H1 (cell line): ENCODE data around the gene DPP10. TPM values are rescaled to one million over a fixed set of nuclear protein-coding genes. Genes with fewer than 3 reads are reported as not detected.

Experiments
- CBX5 ChIP-seq: fragments of 300-800, 300-1000 bp; sonication (generic); IDR thresholded peaks from 2 replicates; pipeline ENCODE4 v1.7.1; 2016; ENCODE audit warnings: antibody characterized with exemption, low read length, low read depth
- CEBPB ChIP-seq: IDR thresholded peaks from 2 replicates; pipeline ENCODE4 v1.6.1; 2012; ENCODE audit warnings: low read depth, low read length
- GABPA ChIP-seq: IDR thresholded peaks from 2 replicates; pipeline ENCODE4 v1.6.1; 2011; ENCODE audit warnings: mild to moderate bottlenecking, low read length, moderate library complexity, borderline replicate concordance; ENCODE audit not compliant: insufficient read depth
- KDM1A ChIP-seq: fragments of 200-600, 300-600 bp; sonication (generic); IDR thresholded peaks from 2 replicates; pipeline ENCODE4 v1.7.1; 2016; ENCODE audit warnings: mild to moderate bottlenecking, low read length, borderline replicate concordance
- RBBP5 ChIP-seq: IDR thresholded peaks from 2 replicates; pipeline ENCODE4 v1.7.1; 2012; ENCODE audit warnings: low read depth, mild to moderate bottlenecking, inconsistent platforms, low read length, moderate library complexity, borderline replicate concordance
- RFX5 ChIP-seq: IDR thresholded peaks from 2 replicates; pipeline ENCODE4 v1.6.1; 2011; ENCODE audit warnings: low read depth, low read length, improper control_type of control experiment, borderline replicate concordance
- SAP30 ChIP-seq: fragments of 300-600 bp; sonication (generic); IDR thresholded peaks from 2 replicates; pipeline ENCODE4 v1.7.1; 2012; ENCODE audit warnings: low read length, moderate library complexity, mild to moderate bottlenecking, inconsistent platforms; ENCODE audit not compliant: insufficient read depth, insufficient replicate concordance
- TEAD4 ChIP-seq: IDR thresholded peaks from 2 replicates; pipeline ENCODE4 v1.6.1; 2012; ENCODE audit warnings: low read depth, low read length, inconsistent platforms, mixed read lengths
- polyA plus RNA-seq, 7 experiments: library from polyadenylated mRNA; depleted of rRNA in 3 of 7; stranded (reverse) in 5 of 7; unstranded in 2 of 7; fragments of >200 nt in 5 of 7; fragments of 200-250 nt in 2 of 7; gene quantifications; 1 replicate in 5 of 7; 2 replicates in 1 of 7; 4 replicates in 1 of 7; pipeline versions ENCODE4 v1.2.1 to v1.2.3, GENCODE V29; 2011 to 2013; ENCODE audit warnings: missing spikeins in 2 of 7, mixed read lengths in 2 of 7
- total RNA-seq: library from RNA; stranded (reverse); fragmentation: NEBNext Ultra II Directional; extraction: Animal tissue kit (Norgen Biotek cat#: 25700); gene quantifications from 2 replicates; pipeline ENCODE4 v1.2.1, GENCODE V29; 2021
- TF ChIP-seq, protein P1 (sequence below): fragments of 300-600 bp; sonication (generic); IDR thresholded peaks from 2 replicates; pipeline ENCODE4 v1.7.1; 2012; ENCODE audit warnings: low read length, moderate library complexity, mild to moderate bottlenecking, inconsistent platforms; ENCODE audit not compliant: insufficient replicate concordance
- TF ChIP-seq, protein P2 (sequence below): IDR thresholded peaks from 2 replicates; pipeline ENCODE4 v1.6.1; 2012; ENCODE audit warnings: inconsistent platforms

DPP10 gene
- total and polyA plus RNA-seq, 2 of the 8 experiments (the other 6 are each of a cell fraction or from before 2014, with no cell fraction given) = 3.3 to 7.2 TPM

DNA sequence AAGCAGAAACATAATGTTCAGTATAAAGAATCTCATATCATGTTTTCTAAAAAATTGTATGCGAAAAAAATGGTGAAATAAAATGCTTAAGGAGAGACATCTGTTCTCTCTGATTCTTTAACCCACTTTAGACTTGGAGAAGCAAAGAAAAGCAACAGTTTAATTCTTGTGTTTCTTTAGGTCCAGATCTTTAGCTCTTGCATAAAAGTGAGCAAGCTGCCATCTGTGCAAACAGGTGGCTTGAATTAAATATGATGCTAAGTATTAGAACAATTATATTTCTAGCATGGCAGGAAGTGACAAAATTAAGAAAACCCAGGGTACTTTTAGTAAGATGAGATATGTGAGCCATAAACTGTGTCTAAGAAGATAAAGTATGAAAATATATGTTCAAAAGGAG, 1038.3 kb downstream of the DPP10 start (continued):
- TF ChIP-seq, protein P1, sequence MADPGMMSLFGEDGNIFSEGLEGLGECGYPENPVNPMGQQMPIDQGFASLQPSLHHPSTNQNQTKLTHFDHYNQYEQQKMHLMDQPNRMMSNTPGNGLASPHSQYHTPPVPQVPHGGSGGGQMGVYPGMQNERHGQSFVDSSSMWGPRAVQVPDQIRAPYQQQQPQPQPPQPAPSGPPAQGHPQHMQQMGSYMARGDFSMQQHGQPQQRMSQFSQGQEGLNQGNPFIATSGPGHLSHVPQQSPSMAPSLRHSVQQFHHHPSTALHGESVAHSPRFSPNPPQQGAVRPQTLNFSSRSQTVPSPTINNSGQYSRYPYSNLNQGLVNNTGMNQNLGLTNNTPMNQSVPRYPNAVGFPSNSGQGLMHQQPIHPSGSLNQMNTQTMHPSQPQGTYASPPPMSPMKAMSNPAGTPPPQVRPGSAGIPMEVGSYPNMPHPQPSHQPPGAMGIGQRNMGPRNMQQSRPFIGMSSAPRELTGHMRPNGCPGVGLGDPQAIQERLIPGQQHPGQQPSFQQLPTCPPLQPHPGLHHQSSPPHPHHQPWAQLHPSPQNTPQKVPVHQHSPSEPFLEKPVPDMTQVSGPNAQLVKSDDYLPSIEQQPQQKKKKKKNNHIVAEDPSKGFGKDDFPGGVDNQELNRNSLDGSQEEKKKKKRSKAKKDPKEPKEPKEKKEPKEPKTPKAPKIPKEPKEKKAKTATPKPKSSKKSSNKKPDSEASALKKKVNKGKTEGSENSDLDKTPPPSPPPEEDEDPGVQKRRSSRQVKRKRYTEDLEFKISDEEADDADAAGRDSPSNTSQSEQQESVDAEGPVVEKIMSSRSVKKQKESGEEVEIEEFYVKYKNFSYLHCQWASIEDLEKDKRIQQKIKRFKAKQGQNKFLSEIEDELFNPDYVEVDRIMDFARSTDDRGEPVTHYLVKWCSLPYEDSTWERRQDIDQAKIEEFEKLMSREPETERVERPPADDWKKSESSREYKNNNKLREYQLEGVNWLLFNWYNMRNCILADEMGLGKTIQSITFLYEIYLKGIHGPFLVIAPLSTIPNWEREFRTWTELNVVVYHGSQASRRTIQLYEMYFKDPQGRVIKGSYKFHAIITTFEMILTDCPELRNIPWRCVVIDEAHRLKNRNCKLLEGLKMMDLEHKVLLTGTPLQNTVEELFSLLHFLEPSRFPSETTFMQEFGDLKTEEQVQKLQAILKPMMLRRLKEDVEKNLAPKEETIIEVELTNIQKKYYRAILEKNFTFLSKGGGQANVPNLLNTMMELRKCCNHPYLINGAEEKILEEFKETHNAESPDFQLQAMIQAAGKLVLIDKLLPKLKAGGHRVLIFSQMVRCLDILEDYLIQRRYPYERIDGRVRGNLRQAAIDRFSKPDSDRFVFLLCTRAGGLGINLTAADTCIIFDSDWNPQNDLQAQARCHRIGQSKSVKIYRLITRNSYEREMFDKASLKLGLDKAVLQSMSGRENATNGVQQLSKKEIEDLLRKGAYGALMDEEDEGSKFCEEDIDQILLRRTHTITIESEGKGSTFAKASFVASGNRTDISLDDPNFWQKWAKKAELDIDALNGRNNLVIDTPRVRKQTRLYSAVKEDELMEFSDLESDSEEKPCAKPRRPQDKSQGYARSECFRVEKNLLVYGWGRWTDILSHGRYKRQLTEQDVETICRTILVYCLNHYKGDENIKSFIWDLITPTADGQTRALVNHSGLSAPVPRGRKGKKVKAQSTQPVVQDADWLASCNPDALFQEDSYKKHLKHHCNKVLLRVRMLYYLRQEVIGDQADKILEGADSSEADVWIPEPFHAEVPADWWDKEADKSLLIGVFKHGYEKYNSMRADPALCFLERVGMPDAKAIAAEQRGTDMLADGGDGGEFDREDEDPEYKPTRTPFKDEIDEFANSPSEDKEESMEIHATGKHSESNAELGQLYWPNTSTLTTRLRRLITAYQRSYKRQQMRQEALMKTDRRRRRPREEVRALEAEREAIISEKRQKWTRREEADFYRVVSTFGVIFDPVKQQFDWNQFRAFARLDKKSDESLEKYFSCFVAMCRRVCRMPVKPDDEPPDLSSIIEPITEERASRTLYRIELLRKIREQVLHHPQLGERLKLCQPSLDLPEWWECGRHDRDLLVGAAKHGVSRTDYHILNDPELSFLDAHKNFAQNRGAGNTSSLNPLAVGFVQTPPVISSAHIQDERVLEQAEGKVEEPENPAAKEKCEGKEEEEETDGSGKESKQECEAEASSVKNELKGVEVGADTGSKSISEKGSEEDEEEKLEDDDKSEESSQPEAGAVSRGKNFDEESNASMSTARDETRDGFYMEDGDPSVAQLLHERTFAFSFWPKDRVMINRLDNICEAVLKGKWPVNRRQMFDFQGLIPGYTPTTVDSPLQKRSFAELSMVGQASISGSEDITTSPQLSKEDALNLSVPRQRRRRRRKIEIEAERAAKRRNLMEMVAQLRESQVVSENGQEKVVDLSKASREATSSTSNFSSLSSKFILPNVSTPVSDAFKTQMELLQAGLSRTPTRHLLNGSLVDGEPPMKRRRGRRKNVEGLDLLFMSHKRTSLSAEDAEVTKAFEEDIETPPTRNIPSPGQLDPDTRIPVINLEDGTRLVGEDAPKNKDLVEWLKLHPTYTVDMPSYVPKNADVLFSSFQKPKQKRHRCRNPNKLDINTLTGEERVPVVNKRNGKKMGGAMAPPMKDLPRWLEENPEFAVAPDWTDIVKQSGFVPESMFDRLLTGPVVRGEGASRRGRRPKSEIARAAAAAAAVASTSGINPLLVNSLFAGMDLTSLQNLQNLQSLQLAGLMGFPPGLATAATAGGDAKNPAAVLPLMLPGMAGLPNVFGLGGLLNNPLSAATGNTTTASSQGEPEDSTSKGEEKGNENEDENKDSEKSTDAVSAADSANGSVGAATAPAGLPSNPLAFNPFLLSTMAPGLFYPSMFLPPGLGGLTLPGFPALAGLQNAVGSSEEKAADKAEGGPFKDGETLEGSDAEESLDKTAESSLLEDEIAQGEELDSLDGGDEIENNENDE = no peak
- TF ChIP-seq TEAD4 (no peak), RBBP5 (no peak), CEBPB (no peak), GABPA (no peak), RFX5 (no peak), SAP30 (no peak), KDM1A (no peak), CBX5 (no peak)
- TF ChIP-seq, protein P2, sequence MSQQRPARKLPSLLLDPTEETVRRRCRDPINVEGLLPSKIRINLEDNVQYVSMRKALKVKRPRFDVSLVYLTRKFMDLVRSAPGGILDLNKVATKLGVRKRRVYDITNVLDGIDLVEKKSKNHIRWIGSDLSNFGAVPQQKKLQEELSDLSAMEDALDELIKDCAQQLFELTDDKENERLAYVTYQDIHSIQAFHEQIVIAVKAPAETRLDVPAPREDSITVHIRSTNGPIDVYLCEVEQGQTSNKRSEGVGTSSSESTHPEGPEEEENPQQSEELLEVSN = no peak
